HCT116 (cell line): ENCODE results near the gene SOWAHB. TPM values are rescaled to one million over a fixed set of nuclear protein-coding genes. Genes with fewer than 3 reads are reported as not detected.
A peak's percentile ranks its signal among the peaks of the same experiment; 100 is the strongest.

Source experiments
- ATAC-seq: fragments of 200-7000 bp; cut with Tn5 transposase; 2 replicates; pipeline ENCODE4 v1.9.1; 2020; ENCODE audit warnings: mild to moderate bottlenecking, moderate library complexity
- BruUV-seq: library from RNA; stranded (reverse); fragments of 400-500 nt; replicated peaks from 2 replicates; lab custom pipeline; 2021; lab: Mats Ljungman, UMichigan
- CTCF ChIA-PET: fragments of 300-600 bp; sonication (Branson Sonifier 250); formaldehyde crosslinking; loops from one replicate; lab custom pipeline; 2021; ENCODE audit warnings: antibody characterized with exemption; lab: Charles Lee
- POLR2A ChIA-PET: fragments of 300-600, 350-600 bp; sonication (Branson Sonifier 250); formaldehyde crosslinking; loops from one replicate; lab custom pipeline; 2021; ENCODE audit warnings: antibody characterized with exemption; lab: Charles Lee
- RAD21 ChIA-PET, 2 experiments: fragments of 300-600 bp; sonication (Branson Sonifier 250); formaldehyde crosslinking; loops; one replicate each; lab custom pipeline; 2023; ENCODE audit warnings: low total read pairs in 2 of 2; ENCODE audit not compliant: uncharacterized antibody in 2 of 2, unreplicated experiment in 2 of 2, low non-redundant PET in 1 of 2; lab: Charles Lee
- DNase-seq: peaks from one replicate; pipeline ENCODE4 v3.0.0-alpha.2; 2010; ENCODE audit warnings: low read depth, low spot score
- H2AFZ ChIP-seq: fragments of 200-600 bp; shearing (Covaris generic), sonication (generic); 2 replicates; pipeline ENCODE4 v1.6.1; 2017; ENCODE audit warnings: low read depth, mixed run types, mixed read lengths, antibody characterized with exemption, low read length; ENCODE audit not compliant: poor library complexity, severe bottlenecking
- H3K27ac ChIP-seq: 2 replicates; pipeline ENCODE4 v1.5.1; 2012; ENCODE audit warnings: low read depth, low read length
- H3K27me3 ChIP-seq: fragments of 200-600 bp; sonication (generic); 2 replicates; pipeline ENCODE4 v1.6.1; 2016; ENCODE audit warnings: mixed run types, low read length, mixed read lengths; ENCODE audit not compliant: insufficient read depth
- H3K36me3 ChIP-seq, 2 experiments: fragments of 200-500 bp in 1 of 2; fragments of 200-600 bp in 1 of 2; sonication (Bioruptor generic) in 1 of 2; sonication (generic) in 1 of 2; 2 replicates each; pipeline versions ENCODE4 v1.5.1 to v1.6.1; 2014 to 2016; ENCODE audit warnings: low read length in 2 of 2, inconsistent platforms in 1 of 2, mixed read lengths in 1 of 2, mixed run types in 1 of 2; ENCODE audit not compliant: insufficient read depth in 2 of 2, control insufficient read depth in 1 of 2
- H3K4me1 ChIP-seq, 2 experiments: fragments of 200-600 bp in 1 of 2; sonication (generic) in 1 of 2; 2 replicates each; pipeline versions ENCODE4 v1.5.1 to v1.6.1; 2012 to 2017; ENCODE audit warnings: low read length in 2 of 2, inconsistent platforms in 1 of 2, mild to moderate bottlenecking in 1 of 2, mixed read lengths in 1 of 2, mixed run types in 1 of 2, moderate library complexity in 1 of 2; ENCODE audit not compliant: insufficient read depth in 2 of 2, control insufficient read depth in 1 of 2
- H3K4me2 ChIP-seq: fragments of 200-600 bp; sonication (generic); 2 replicates; pipeline ENCODE4 v1.6.1; 2017; ENCODE audit warnings: mixed run types, low read length, mixed read lengths
- H3K4me3 ChIP-seq, 2 experiments: fragments of 200-600 bp in 1 of 2; sonication (generic) in 1 of 2; replicated peaks in 1 of 2; 2 replicates each; pipeline ENCODE4 v1.5.1; 2011 to 2016; ENCODE audit warnings: low read length in 2 of 2, control low read depth in 1 of 2, low read depth in 1 of 2, mild to moderate bottlenecking in 1 of 2, mixed read lengths in 1 of 2, mixed run types in 1 of 2
- H3K79me2 ChIP-seq: fragments of 200-600 bp; sonication (generic); 2 replicates; pipeline ENCODE4 v1.6.1; 2017; ENCODE audit warnings: mild to moderate bottlenecking, mixed run types, low read length, moderate library complexity, mixed read lengths; ENCODE audit not compliant: insufficient read depth
- H3K9ac ChIP-seq: fragments of 200-600 bp; sonication (generic); 2 replicates; pipeline ENCODE4 v1.6.1; 2016; ENCODE audit warnings: low read length, mixed read lengths
- H3K9me2 ChIP-seq: fragments of 200-600 bp; sonication (generic), shearing (Covaris generic); 2 replicates; pipeline ENCODE4 v1.6.1; 2017; ENCODE audit warnings: mixed run types, mild to moderate bottlenecking, moderate library complexity; ENCODE audit not compliant: insufficient read depth
- H3K9me3 ChIP-seq, 2 experiments: fragments of 200-500 bp in 1 of 2; fragments of 200-600 bp in 1 of 2; sonication (Bioruptor generic) in 1 of 2; sonication (generic) in 1 of 2; 2 replicates each; pipeline ENCODE4 v1.6.1; 2014 to 2017; ENCODE audit warnings: low read length in 2 of 2, mixed read lengths in 2 of 2, inconsistent platforms in 1 of 2, low read depth in 1 of 2, mild to moderate bottlenecking in 1 of 2, mixed run types in 1 of 2, moderate library complexity in 1 of 2; ENCODE audit not compliant: control insufficient read depth in 1 of 2, insufficient read depth in 1 of 2
- H4K20me1 ChIP-seq: fragments of 200-600 bp; sonication (generic), shearing (Covaris generic); 2 replicates; pipeline ENCODE4 v1.6.1; 2017; ENCODE audit warnings: mixed run types, mild to moderate bottlenecking, moderate library complexity; ENCODE audit not compliant: insufficient read depth
- CBX3 ChIP-seq: IDR thresholded peaks from 2 replicates; pipeline ENCODE4 v1.6.1; 2012; ENCODE audit warnings: low read depth
- CEBPB ChIP-seq: IDR thresholded peaks from 2 replicates; pipeline ENCODE4 v1.6.1; 2012; ENCODE audit warnings: low read depth
- ELF1 ChIP-seq: IDR thresholded peaks from 2 replicates; pipeline ENCODE4 v1.6.1; 2012; ENCODE audit warnings: low read depth, borderline replicate concordance
- EZH2phosphoT487 ChIP-seq: fragments of 200-600 bp; IDR thresholded peaks from 2 replicates; pipeline ENCODE4 v1.6.1; 2018; ENCODE audit warnings: antibody characterized with exemption, borderline replicate concordance
- POLR2A ChIP-seq: IDR thresholded peaks from 2 replicates; pipeline ENCODE4 v1.7.0; 2011; ENCODE audit warnings: borderline replicate concordance; ENCODE audit not compliant: insufficient read depth, insufficient read length; ENCODE audit errors: extremely low read depth
- POLR2AphosphoS5 ChIP-seq: IDR thresholded peaks from 2 replicates; pipeline ENCODE4 v1.6.1; 2011; ENCODE audit warnings: mild to moderate bottlenecking, low read depth, low read length, moderate library complexity
- SRF ChIP-seq: IDR thresholded peaks from 2 replicates; pipeline ENCODE4 v1.6.1; 2012; ENCODE audit warnings: low read depth
- YY1 ChIP-seq: IDR thresholded peaks from 2 replicates; pipeline ENCODE4 v1.6.1; 2011; ENCODE audit warnings: low read length, low read depth, moderate library complexity, mild to moderate bottlenecking; ENCODE audit not compliant: insufficient replicate concordance; ENCODE audit errors: extremely low read depth
- ZFX ChIP-seq: fragments of 450-650 bp; IDR thresholded peaks from 2 replicates; pipeline ENCODE4 v1.6.1; 2017
- intact Hi-C: fragments of 100-400 bp; cut with micrococcal nuclease; formaldehyde crosslinking; loops from 2 replicates; pipeline ENCODE4 v1.10.0; 2022
- total RNA-seq: library from RNA; stranded (reverse); gene quantifications from one replicate; pipeline ENCODE4 v1.2.1, GENCODE V29; 2021; ENCODE audit not compliant: unreplicated experiment
- TF ChIP-seq, protein P1 (sequence below): IDR thresholded peaks from 2 replicates; pipeline ENCODE4 v1.6.1; 2011; ENCODE audit warnings: mild to moderate bottlenecking, low read length, moderate library complexity; ENCODE audit not compliant: insufficient replicate concordance; ENCODE audit errors: extremely low read depth
- TF ChIP-seq, protein P2 (sequence below): IDR thresholded peaks from 2 replicates; pipeline ENCODE4 v1.6.1; 2012; ENCODE audit warnings: low read depth

The SOWAHB gene
- total RNA-seq, 1 experiment from 2014 or later, result 3.0 TPM

DNA sequence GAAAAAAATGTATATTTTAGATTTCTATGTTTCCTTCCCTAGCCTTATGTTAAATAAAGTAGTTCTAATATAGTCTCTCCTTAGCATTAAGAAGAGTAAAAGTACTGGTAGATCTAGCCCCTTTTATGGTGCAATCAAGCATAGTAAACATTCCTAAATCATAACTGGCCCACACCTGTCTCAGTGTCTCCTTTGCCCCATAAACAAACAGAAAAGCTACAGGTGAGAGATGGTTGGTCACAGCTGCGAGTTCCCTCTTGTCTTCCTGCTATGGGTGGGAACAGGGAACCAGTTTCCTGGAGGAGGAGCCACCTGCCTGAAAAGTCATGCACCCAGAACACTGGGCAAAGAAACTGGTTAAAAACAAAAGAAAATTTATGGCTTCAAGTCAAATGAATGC lies 16.6 kb downstream of the SOWAHB start:
- Histone ChIP-seq H3K4me3 (no peak overlapping the region), H3K9me3 (no peaks in the 10 kb centered on the region), H3K9ac (no peak overlapping the region), H3K79me2 (no peaks in the 10 kb centered on the region), H3K4me2 (peak overlapping the region; percentile 31; the same call in 1 of the 2 replicates), H4K20me1 (no peaks in the 10 kb centered on the region), H3K9me2 (no peaks in the 10 kb centered on the region), H3K4me1 (peaks cover 0 to 5% of the 10 kb centered on the region in 2 experiments; a peak in 2 of 4 replicates), H2AFZ (peak overlapping the region; percentile 82), H3K27me3 (no peaks in the 10 kb centered on the region), H3K27ac (no peak overlapping the region), H3K36me3 (no peaks in the 10 kb centered on the region)
- ChIA-PET RAD21 (no interaction called here), POLR2A (no interaction called here), CTCF (no interaction called here)
- TF ChIP-seq CBX3, result peak; percentile 44; the same call in 1 of the 2 replicates
- TF ChIP-seq SRF, result no peak
- TF ChIP-seq POLR2AphosphoS5, result no peak
- TF ChIP-seq, protein P1, sequence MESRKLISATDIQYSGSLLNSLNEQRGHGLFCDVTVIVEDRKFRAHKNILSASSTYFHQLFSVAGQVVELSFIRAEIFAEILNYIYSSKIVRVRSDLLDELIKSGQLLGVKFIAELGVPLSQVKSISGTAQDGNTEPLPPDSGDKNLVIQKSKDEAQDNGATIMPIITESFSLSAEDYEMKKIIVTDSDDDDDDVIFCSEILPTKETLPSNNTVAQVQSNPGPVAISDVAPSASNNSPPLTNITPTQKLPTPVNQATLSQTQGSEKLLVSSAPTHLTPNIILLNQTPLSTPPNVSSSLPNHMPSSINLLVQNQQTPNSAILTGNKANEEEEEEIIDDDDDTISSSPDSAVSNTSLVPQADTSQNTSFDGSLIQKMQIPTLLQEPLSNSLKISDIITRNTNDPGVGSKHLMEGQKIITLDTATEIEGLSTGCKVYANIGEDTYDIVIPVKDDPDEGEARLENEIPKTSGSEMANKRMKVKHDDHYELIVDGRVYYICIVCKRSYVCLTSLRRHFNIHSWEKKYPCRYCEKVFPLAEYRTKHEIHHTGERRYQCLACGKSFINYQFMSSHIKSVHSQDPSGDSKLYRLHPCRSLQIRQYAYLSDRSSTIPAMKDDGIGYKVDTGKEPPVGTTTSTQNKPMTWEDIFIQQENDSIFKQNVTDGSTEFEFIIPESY, result no peak
- TF ChIP-seq, protein P2, sequence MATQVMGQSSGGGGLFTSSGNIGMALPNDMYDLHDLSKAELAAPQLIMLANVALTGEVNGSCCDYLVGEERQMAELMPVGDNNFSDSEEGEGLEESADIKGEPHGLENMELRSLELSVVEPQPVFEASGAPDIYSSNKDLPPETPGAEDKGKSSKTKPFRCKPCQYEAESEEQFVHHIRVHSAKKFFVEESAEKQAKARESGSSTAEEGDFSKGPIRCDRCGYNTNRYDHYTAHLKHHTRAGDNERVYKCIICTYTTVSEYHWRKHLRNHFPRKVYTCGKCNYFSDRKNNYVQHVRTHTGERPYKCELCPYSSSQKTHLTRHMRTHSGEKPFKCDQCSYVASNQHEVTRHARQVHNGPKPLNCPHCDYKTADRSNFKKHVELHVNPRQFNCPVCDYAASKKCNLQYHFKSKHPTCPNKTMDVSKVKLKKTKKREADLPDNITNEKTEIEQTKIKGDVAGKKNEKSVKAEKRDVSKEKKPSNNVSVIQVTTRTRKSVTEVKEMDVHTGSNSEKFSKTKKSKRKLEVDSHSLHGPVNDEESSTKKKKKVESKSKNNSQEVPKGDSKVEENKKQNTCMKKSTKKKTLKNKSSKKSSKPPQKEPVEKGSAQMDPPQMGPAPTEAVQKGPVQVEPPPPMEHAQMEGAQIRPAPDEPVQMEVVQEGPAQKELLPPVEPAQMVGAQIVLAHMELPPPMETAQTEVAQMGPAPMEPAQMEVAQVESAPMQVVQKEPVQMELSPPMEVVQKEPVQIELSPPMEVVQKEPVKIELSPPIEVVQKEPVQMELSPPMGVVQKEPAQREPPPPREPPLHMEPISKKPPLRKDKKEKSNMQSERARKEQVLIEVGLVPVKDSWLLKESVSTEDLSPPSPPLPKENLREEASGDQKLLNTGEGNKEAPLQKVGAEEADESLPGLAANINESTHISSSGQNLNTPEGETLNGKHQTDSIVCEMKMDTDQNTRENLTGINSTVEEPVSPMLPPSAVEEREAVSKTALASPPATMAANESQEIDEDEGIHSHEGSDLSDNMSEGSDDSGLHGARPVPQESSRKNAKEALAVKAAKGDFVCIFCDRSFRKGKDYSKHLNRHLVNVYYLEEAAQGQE, result no peak
- TF ChIP-seq ELF1, result peak; percentile 15; the same call in 1 of the 2 replicates
- no peak for TF ChIP-seq EZH2phosphoT487
- TF ChIP-seq YY1, result no peak
- TF ChIP-seq POLR2A, result no peak
- no peak for TF ChIP-seq CEBPB
- no peak for TF ChIP-seq ZFX
- intact Hi-C loops, result no loop called here
- BruUV-seq, result no TSS peak
- DNase-seq, result no peak
- ATAC-seq, result peak; percentile 90
